HK-2 (cell line): ENCODE measurements around the gene CYP21A2.

ENCODE experiments used
- DNase-seq: peaks from one replicate; pipeline ENCODE4 v3.0.0-alpha.2; 2018; ENCODE audit not compliant: unreplicated experiment

CYP21A2 gene

DNA sequence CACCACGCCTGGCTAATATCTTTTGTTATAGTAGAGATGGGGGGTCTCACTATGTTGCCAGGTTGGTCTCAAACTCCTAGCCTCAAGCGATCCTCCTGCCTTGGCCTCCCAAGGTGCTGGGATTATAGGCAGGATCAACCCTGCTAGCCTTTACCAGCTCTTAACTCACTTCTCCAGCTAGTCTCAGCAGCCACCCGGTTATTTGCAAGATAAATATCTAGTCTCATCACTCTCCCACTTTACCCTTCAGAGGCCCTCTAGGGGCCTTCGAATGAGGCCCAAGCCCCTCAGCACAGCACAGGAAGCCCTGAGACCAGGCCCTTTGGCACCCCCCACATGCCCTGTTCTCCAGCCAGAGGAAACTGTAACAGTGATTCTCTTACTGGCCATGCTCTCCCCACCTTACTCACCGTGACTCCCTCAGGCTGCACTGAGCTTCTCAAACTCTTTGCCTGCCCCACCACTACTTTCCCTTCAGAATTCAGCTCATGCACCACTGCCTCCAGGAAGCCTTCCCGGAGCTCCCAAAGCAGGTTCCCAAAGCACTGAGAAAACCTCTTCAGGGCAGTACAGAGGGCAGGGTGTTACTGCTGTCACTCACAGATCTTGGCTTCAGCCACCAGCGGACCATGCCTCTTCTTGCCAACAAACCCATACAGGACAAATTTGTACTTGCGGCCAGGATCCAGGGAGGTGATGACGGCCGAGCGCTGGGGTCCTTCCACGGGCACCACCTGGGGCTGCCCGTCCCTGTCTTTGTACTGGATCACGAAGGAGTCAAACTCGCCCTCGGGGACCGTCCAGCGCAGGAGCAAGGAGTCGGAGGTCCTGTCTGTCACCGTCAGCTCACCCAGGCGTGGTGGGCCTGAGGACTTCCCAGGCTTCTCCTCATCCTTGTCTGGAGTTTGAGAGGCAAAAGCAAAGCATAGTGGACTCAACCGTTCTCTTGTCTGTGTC lies 45.9 kb downstream of the CYP21A2 start:
- DNase-seq: no peak

DNA sequence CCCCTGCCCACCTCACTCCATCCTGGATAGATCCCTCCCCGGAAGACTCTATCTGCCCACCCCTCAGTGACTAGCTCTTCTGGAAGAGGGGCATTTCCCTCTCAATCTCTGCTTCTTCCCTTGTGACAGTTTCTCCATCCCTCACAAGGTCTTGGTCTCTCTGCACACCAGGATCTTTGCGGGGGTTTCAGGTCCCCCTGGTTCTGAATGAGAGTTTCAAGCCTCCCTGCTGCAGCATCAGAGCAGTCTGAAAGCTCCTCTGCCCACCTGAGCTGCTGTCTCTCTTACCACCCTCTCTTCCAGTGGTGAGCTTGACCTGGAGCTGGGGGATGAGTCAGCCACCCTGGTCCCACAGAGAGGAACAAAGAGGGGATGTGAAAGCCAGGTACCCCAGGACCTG lies 46.6 kb downstream of the CYP21A2 start:
- DNase-seq: no peak

DNA sequence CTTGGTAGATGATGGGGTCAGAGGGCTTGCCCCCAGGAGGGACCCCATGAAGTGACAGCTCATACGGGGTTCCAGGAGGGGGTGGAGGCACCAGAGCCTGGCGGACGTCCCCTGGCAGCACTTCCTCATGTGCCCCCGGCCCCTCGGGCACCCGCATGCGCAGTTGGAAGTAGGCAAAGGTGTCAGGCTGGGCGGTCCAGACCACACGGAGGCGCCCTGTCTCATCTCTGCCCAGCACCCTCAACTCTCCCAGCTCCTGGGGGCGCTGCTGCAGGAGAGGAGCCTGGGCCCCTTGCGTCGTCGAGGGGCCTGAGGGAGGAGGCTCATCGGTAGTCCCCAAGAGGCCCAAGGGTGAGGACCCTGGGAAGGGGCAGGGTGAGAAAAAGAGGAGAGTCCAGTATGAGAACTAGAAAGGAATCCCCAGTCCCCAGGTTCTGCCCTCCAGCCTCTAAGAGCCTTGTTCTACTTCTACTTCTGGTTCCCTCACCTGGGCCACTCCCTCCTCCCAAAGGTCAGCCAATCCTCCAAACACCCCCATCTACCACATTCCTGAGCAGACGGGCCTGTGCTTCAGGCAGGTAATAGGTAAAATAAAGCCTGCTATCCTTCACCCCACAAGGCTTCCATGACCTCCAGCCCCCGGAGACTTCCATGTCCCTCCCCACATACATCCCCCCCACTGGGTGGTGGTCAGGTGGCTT lies 47.7 kb downstream of the CYP21A2 start:
- no peak for DNase-seq

DNA sequence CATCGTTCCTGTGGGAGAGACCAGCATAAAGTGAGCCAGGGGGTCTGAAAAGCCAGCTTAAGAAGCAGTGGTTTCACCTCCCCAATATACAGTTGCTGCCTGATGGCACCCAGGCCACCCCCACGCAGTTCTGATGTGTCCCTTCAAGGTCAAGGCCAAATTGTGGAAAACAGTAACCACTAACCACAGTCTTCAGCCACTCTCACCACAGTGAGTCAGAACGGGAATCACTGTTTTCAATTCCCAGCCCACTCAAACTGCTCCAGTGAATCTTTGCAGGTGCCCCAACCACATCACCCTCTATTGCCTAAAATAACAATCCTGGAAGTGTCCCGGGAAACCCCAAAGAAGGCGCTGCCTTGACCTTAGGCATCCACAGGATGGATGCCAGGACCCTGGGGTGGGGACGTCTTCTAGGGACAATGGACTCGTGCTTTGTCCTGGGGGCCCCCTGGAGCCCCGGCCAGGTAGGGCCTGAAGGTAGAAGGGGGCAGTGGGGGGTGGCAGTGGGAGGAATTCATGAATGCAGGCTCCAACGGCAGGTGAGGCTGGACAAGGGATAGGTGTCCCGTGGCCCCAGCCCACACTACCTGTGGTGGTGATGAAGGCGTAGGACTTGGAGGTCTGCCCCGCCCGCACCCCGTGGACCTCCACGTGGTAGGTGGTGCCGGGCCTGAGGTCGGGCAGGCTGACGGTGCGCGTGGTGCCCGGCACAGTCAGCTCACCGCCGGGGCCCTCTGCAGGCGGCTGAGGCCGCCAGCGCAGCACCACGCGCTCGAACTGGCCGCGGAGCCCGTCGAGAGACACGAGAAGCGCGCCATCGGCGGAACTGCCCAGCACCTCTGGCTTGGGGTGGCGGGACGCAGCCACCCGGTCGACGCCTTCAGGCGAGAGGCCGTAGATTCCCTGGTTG lies 48.7 kb downstream of the CYP21A2 start:
- peak; percentile 61 for DNase-seq

DNA sequence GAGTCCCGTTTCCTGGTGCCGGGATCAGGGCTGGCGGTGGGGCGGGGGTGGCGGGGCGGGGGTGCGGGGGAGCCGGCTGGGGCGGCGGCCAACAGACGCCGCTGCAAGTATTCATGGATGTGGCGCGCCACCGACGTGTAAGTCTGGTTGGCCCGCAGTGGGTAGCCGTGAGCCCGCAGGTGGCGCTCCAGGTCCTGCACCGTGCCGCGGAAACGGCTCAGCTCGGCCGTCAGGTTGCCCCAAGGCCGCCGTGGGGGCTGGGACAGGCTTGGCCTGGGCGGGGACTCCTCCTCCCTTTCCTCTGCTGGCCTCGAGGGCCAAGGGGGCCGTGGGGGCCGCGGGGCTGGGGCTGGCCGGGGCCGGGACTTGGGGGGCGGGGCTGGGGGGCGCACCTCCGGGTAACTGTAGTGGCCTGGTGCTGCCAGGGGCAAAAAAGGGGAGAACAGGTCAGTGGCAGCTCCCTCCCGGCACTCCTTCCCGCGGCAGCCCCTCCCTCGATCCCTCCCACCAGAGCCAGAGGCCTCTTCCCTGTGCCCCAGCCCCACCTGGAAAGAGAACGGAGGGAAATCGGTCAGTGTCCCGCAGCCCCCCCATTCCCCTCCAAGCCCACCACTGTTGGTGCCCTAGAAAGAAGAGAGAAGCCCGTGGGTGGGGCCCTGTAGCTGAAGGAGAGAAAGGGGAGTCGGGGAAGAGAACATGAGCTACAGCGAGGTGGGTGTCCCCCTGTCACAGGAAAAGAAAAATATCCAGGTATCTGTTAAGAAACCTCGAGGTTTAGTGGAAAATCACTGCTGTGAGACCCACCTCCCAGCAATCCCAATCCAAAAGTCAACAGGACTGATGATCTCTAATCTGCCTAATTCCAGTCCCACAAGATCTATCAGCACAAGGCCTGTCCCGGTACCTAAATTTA lies 49.6 kb downstream of the CYP21A2 start:
- DNase-seq: peak; percentile 79

DNA sequence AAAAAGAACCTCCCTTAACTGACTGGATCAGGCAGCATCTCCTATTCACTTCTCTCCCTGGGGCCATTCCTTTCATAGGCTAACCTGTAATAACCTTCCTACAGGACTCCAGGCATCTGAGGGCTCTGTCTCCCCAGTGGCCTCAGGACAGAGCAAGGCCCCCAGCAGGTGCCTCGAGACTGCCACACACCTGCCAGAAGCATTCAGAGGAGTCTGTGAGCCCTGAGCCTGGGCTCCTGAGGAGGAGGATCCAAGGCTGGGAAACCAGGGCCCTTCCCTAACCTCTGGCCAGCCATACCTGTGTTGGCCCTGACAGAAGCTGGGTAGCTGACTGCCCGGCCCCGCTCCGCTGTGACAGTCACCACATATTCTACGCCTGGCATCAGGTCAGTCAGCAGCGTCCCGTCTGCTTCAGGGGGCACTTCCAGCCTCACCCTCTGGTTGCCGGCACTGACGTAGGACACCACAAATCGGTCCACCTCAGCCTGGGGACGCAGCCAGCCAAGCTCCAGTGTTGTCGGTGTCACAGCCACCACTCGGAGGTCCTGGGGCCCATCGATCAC lies 50.4 kb downstream of the CYP21A2 start:
- no peak for DNase-seq

DNA sequence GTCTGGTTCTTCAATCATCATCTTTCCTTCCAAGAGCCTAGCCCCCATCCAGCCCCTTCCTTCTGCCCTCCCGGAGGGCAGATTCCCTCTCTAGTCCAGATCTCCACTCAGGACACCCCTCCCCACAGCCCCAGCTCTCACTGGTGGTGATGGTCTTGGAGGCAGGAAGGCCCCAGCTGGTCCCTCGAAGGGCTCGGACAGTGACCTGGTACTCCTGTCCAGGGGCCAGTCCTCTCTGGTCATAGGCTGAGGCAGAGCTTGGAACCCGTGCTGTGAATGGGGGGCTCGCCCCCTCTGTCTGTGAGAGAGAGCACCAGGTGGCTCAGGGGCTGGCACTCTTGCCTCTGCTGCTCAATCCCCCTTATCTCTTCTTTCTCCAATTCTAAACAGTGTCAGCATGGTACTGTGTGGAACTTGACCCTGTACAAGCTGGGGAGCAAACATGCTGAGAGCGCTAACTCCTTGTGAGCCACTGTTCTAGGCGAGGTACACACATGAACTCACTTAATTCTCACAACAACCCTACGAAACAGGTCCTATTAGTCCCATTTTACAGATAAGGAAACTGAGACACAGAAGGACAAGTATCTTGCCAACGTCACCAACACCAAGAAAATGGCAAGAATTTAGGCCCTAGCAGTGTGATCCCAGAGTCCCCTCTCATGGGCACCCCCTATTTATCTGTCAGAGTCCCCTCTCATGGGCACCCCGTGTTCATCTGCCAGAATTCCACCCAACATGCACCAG lies 51.0 kb downstream of the CYP21A2 start:
- no peak for DNase-seq
